GM12801 (cell line): ENCODE data around the gene CFAP69.

ENCODE experiments used
- TF ChIP-seq, protein P1 (sequence below): IDR thresholded peaks from one replicate; pipeline ENCODE4 v1.5.1; 2011; ENCODE audit warnings: control low read depth; ENCODE audit not compliant: insufficient read length; ENCODE audit errors: extremely low read depth

Gene CFAP69

DNA sequence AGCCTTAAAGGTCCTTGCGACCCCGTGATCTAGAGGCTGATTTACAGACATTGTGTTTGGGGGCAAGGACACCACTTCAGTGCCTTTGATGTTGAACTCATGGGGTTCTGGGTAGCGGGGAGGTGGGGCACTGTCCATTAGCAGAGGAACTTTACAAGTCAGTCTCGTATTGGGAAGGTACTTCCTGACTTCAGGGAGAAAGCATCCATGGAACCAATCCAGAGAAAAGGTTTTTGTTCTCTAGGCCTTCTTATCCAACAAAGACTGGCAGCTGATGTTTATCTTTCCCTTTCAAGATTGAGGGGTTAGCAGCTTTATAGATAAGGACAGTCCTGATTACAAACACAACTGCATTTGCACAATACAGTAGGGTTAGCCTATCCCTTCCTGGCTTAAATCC, 104.3 kb downstream of the CFAP69 start:
- TF ChIP-seq, protein P1, sequence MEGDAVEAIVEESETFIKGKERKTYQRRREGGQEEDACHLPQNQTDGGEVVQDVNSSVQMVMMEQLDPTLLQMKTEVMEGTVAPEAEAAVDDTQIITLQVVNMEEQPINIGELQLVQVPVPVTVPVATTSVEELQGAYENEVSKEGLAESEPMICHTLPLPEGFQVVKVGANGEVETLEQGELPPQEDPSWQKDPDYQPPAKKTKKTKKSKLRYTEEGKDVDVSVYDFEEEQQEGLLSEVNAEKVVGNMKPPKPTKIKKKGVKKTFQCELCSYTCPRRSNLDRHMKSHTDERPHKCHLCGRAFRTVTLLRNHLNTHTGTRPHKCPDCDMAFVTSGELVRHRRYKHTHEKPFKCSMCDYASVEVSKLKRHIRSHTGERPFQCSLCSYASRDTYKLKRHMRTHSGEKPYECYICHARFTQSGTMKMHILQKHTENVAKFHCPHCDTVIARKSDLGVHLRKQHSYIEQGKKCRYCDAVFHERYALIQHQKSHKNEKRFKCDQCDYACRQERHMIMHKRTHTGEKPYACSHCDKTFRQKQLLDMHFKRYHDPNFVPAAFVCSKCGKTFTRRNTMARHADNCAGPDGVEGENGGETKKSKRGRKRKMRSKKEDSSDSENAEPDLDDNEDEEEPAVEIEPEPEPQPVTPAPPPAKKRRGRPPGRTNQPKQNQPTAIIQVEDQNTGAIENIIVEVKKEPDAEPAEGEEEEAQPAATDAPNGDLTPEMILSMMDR = no peak

DNA sequence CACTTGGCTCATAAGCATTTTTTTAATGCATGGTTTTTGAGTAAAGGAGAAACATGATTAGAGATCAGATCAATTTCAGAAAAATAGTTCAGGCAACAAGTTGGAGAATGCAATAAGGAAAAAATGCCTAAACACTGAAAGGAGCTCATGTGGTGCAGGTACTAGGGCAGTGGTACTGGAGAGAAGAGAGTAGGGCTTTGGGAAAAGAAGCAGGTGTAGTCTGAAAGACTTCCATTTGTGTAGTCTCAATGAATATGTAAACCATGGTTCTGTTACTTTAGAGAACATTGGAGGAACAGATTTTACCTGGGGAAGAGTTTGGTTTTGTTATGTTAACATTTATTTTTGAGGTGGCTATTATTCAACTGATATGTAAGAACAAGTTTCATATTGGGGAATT, 107.0 kb downstream of the CFAP69 start:
- TF ChIP-seq, protein P1 = no peak
